Measurements from ENCODE around the gene CAMTA1. TPM values are rescaled to one million over a fixed set of nuclear protein-coding genes. Genes with fewer than 3 reads are reported as not detected.

The CAMTA1 gene
- total RNA-seq, 4 donors from 2014 or later, result 45.3 to 68.9 (median 62.0) TPM

- TF ChIP-seq, protein P1, sequence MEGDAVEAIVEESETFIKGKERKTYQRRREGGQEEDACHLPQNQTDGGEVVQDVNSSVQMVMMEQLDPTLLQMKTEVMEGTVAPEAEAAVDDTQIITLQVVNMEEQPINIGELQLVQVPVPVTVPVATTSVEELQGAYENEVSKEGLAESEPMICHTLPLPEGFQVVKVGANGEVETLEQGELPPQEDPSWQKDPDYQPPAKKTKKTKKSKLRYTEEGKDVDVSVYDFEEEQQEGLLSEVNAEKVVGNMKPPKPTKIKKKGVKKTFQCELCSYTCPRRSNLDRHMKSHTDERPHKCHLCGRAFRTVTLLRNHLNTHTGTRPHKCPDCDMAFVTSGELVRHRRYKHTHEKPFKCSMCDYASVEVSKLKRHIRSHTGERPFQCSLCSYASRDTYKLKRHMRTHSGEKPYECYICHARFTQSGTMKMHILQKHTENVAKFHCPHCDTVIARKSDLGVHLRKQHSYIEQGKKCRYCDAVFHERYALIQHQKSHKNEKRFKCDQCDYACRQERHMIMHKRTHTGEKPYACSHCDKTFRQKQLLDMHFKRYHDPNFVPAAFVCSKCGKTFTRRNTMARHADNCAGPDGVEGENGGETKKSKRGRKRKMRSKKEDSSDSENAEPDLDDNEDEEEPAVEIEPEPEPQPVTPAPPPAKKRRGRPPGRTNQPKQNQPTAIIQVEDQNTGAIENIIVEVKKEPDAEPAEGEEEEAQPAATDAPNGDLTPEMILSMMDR (IDR thresholded peaks at IDR 0.05), result no peak
- no peak for DNase-seq (ENCODE audit: low spot score)
- ATAC-seq (ENCODE audit: low FRiP score), result no peak
These were observed 390.0 kb downstream of the CAMTA1 start for GRCh38 chr1:7174980-7175906.

DNA sequence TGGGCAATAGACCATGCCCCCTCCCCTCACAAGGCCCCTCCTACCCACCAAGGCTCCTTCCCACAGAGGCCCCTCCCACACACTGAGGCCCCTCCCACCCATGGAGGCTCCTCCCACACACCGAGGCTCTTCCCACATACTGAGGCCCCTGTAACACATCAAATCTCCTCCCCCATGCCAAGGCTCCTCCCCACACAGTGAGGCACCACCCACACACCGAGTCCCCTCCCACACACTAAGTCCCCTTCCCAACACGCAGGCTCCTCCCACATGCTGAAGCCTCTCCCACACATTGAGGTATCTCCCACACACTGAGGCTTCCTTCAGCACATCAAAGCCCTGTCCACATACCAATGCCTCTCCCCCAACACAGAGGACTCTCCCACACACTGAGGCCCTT lies 391.8 kb downstream of the CAMTA1 start:
- ATAC-seq (ENCODE audit: low FRiP score) (no peak), DNase-seq (ENCODE audit: low spot score) (no peak)
- TF ChIP-seq, protein P1 (IDR thresholded peaks at IDR 0.05), result no peak

DNA sequence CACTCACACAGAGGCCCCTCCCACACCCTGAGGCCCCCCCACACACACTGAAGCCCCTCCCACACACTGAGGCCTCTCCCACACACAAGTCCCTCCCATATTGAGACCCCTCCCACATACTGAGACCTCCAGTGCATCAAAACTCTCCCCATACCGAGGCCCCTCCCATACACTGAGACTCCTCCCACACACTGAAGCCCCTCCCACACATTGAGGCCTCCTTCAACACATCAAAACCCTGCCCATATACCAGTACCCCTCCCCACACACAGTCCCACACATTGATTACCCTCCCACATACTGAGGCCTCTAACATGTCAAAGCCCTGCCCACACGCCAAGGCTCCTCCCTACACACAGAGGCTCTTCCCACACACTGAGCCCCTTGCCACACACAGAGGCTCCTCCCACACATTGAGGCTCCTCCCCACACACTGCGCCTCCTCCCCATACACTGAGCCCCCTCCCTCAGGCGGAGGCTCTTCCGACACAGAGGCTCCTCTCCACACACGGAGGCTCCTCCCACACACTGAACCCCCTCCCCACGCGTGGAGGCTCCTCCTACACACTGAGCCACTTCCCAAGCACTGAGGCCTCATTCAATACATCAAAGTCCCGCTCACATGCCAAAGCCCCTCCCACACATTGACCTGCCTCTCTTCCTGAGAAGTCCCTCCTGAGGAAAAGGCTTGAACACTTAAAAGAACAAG lies 392.3 kb downstream of the CAMTA1 start:
- no peak for ATAC-seq (ENCODE audit: low FRiP score)
- TF ChIP-seq, protein P1 (IDR thresholded peaks at IDR 0.05), result no peak

GRCh38 chr1:7178336-7178735 lies 393.1 kb downstream of the CAMTA1 start:
- ATAC-seq (ENCODE audit: low FRiP score), result no peak
- DNase-seq (ENCODE audit: low spot score), result no peak
- TF ChIP-seq, protein P1 (IDR thresholded peaks at IDR 0.05), result no peak

More for the DNA sequence above, 392.3 kb downstream of the CAMTA1 start:
- no peak for DNase-seq (ENCODE audit: low spot score)

- ATAC-seq (ENCODE audit: low FRiP score) (no peak), DNase-seq (ENCODE audit: low spot score) (no peak)
- TF ChIP-seq, protein P1 (IDR thresholded peaks at IDR 0.05), result no peak
These were observed 393.5 kb downstream of the CAMTA1 start for GRCh38 chr1:7178741-7179140.

- ATAC-seq (ENCODE audit: low FRiP score) (no peak), DNase-seq (ENCODE audit: low spot score) (no peak)
- TF ChIP-seq, protein P1 (IDR thresholded peaks at IDR 0.05), result no peak
These were observed 400.5 kb downstream of the CAMTA1 start for GRCh38 chr1:7185721-7186120.

Data from omental fat pad (tissue), 4 donors.